HG03565 (cell line): Measurements from ENCODE around the gene LIMCH1.

Experiments
- ATAC-seq: cut with Tn5 transposase; IDR thresholded peaks from one replicate; pipeline ENCODE4 v1.9.1; 2021; ENCODE audit warnings: mild to moderate bottlenecking, moderate library complexity; ENCODE audit not compliant: unreplicated experiment

LIMCH1 gene

GRCh38 chr4:41601025-41601424, 63.1 kb downstream of the LIMCH1 start:
- no peak for ATAC-seq

GRCh38 chr4:41602113-41602512, 64.2 kb downstream of the LIMCH1 start:
- ATAC-seq = no peak

DNA sequence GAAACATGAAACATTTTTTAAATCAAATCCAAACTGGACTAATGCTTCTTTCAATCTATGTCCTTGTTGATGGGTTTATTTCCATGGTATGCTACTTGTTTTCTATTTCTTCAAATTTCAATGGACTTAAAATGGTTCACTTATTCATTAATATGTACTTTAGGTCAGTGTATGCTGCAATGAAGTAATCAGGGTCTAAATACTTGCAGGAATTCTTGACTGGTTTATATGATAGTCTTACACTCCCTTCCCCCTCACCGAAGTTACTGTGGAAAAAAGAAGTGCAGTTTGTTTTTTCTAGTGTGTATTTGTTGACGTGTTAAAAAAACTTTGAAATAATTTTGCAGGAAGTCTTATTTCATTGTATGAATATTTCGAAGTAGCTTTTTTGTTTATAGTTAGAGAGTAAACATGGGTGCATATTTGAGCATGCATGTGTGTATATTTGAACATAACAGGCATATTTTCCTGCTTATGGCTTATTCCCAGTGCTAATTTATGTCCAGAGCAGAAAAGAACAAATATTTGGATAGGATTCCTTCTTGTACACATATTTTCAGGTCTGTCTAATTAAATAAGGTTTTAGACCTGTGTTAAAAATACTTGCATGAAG, 65.0 kb downstream of the LIMCH1 start:
- ATAC-seq = no peak

DNA sequence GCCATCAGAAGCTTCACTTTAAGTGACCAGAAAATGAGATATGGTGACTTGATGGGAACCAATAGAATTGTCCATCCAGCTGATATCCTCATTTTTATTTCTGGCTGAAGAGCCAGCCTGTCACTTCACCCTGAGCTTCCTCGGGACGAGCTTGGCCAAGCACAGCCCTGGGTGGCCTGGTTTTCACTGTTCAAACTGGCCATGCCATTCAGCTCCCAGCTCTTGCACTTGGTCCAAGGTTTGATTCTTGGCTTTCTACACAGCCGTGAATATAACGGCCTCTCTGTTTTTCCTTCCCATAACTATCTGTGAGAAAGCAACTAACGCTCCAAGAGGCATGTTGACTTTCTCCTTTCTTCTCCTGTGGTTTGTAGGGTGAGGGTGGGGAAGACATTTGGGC, 71.9 kb downstream of the LIMCH1 start:
- ATAC-seq = no peak

- no peak for ATAC-seq
Observed at GRCh38 chr4:41610474-41610873, 72.5 kb downstream of the LIMCH1 start.

- no peak for ATAC-seq
Observed at GRCh38 chr4:41611124-41611838, 73.3 kb downstream of the LIMCH1 start.

DNA sequence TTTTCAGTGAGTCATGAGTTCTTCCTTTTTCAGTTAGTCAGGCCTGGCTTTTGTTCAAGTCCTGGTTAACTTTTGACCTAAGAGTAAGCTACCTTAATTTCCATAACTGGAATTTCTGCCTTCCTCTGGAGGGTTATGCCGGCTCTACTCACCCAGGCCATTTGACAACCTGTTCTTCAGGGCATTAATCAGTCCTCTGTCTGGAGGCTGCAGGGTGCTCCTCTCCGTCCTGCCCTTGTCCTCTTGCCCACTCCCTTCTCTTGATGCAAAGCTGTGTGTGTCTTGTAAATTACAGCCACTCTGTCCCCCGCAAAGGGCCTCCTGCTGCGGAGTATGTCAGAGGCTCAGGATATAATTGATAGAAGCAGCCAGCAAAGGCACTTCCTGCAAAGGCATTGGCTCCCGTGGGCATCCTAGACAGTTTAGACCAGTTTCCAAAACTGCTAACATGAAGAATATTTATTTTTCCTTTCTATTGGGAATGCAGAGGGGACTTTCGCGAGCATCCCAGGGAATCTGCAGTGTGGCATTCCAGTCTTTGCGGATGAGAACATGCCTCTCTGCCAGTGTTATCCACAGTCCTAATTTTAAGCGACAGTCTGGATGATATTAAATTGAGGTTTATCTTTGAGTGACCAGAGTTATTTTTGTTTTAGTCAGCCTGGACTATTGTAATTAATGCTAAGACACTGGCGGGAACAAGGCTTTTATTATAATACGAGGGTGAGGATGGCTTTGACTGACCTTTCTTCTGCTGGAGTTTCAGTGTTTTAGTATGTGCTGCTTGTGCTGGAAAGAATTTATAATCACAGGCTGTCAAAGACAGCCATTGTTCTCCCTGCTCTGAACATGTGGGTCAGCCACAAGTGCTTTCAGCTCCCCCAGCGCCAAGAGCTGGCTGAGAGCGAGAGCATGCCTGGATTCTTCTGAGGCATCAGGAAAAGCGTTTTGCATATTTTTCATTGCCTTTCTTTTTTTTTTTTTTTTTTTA, 74.2 kb downstream of the LIMCH1 start:
- ATAC-seq = no peak

DNA sequence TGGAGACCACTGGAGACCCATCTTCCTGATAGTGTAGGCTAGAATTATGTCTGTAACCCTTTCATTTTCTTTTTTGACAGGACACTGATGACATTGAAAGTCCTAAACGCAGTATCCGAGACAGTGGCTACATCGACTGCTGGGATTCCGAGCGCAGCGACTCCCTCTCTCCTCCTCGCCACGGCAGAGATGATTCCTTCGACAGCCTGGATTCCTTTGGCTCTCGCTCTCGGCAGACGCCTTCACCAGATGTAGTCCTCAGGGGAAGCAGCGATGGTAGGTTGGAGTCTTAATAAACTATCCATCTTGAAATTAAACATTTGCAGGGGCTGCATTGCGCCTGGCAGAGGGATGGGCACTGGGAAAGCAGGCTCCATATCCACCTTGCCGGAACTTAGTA, 75.4 kb downstream of the LIMCH1 start:
- ATAC-seq = no peak

GRCh38 chr4:41613821-41614220, 75.9 kb downstream of the LIMCH1 start:
- no peak for ATAC-seq

GRCh38 chr4:41614519-41614918, 76.6 kb downstream of the LIMCH1 start:
- no peak for ATAC-seq

GRCh38 chr4:41619161-41619560, 81.2 kb downstream of the LIMCH1 start:
- no peak for ATAC-seq

GRCh38 chr4:41620594-41621256, 82.8 kb downstream of the LIMCH1 start:
- ATAC-seq = no peak

DNA sequence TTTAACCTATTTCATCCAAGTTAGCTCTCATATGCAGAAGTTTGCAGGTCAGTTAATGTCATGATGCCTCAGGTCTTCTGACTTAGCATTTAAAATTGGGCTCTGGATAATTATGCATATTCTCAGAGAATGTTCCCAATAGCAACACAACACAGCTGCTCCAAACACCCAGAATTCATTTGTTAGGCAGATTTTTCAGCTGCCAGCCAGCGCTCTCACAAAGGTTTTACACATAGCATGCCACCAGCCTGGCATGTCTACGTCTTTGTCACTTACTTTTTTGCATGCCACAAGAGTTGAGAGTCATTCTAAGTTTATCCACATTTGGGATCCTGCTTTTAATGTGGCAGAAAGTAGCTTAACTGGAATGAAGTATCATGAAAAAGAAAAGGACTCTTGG, 84.8 kb downstream of the LIMCH1 start:
- no peak for ATAC-seq

DNA sequence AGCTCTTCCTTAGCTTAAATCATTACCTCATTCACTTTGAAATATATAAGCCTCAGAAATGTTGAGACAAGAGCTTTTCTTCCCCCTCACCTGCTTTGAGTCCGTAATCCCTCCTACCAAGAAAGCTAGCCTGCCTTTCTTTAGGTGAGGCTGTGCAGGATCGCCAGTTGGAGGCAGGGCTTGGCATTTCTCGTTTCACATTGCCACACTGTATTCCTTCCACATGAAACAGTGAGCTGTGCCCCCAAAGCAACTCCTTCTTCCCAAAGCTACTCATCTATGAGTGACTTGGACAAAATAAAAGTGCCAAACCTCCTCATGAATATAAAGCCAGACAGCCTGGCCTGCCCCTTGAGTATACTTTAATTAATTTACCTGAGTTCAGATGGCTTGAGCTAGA, 86.8 kb downstream of the LIMCH1 start:
- no peak for ATAC-seq

DNA sequence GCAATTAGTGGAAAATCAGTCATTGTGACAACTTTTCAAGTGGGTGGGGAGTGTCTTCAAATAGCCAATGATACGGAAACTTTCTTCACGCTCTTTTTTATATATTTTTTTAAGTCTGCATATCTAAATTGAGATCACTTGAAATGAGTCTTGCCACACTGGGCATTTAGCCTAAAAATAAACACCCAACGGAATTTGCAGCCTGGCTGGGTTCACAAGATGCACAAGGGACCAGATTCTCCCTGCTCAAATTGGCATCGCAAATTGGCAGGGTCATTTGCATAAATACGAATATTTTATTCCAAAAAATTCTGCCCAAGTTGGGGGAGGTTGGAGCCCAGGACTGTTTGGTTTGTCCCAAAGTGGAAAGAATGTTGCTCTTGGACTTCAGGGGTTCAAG, 87.6 kb downstream of the LIMCH1 start:
- ATAC-seq = no peak

- no peak for ATAC-seq
Observed at GRCh38 chr4:41628936-41629335, 91.0 kb downstream of the LIMCH1 start.

DNA sequence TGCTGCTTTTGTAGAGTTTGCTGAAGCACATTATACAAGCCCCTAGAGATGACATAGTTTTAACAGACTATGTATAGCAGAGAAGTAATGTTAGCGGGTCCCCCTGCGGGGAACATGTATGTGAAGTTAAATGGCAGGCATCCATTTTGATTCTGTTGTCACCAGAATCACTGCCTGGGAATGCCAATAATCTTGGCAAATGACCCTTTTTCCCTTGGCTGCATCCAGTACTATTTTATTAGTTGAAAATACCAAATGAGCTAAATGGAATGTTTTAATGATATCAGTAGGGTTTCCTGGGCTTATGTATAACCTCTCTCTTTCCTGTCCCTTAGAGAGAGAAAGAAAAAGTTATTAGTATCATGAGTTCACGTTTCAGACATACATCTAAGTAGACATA, 93.6 kb downstream of the LIMCH1 start:
- no peak for ATAC-seq

GRCh38 chr4:41632481-41633073, 94.6 kb downstream of the LIMCH1 start:
- ATAC-seq = no peak

DNA sequence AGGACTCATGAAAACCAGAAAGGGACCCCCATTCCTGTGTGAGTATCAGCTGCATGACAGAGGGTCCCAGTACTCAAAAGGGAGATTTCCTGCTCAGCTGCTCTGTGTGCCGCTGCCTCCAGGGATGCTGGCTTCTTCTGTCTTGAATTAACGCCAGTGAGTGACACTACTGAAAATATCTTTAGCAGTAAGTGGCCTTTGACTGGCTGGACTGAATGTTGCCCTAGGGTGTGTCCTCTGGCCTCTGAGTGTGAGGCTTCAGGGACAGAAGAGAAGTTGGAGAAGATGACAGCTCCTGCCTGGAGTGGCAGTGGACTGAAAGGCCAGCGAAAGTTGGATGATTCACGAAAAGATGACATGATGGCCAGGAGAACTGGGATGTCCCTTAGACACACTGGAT, 95.4 kb downstream of the LIMCH1 start:
- no peak for ATAC-seq

DNA sequence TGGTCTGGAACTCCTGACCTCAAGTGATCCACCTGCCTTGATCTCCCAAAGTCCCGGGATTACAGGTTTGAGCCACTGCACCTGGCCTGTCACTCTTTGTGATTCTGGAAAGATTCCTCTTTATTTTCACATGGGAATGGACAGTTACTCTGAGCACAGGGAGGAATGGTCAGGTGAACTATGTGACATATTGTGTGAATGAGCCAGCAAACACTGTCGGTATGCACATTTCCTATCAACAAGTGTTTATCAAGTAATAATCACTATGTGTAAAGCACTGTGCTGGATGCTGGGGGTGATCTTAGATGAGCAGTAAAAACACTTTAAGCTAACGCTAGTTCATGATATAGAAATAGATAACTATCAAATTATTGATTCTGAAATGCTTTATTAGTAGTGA, 97.5 kb downstream of the LIMCH1 start:
- no peak for ATAC-seq

GRCh38 chr4:41638203-41638602, 100.2 kb downstream of the LIMCH1 start:
- no peak for ATAC-seq
